NCI-H1417 (cell line): ENCODE results near the gene PRODH2.

Experiments
- DNase-seq, 3 experiments: peaks; one replicate each; lab custom pipeline; 2025; lab: John Stamatoyannopoulos, UW

PRODH2 gene

GRCh38 chr19:35757749-35758608, 54.7 kb downstream of the PRODH2 start, which contains the start of gene PROSER3:
Gene PROSER3, plus strand, starts transcription at chr19:35758176. Its CDS starts 40 bp downstream, at chr19:35758216.
- DNase-seq, result peak; percentile 98 to 99 (median 99)

GRCh38 chr19:35757231-35757748, 55.4 kb downstream of the PRODH2 start:
- DNase-seq, result no peak

- DNase-seq, result no peak
Measured at GRCh38 chr19:35756377-35757230, 56.0 kb downstream of the PRODH2 start, which contains the start of gene HSPB6. Gene HSPB6, minus strand, starts transcription at chr19:35757029. Its CDS starts 21 bp downstream, at chr19:35757008.

GRCh38 chr19:35755550-35756376, 56.9 kb downstream of the PRODH2 start:
- peak in 1 of 3 experiments; percentile 23 for DNase-seq

GRCh38 chr19:35755131-35755549, 57.5 kb downstream of the PRODH2 start:
- DNase-seq, result no peak

- no peak for DNase-seq
Measured at GRCh38 chr19:35754370-35755130, 58.1 kb downstream of the PRODH2 start.

GRCh38 chr19:35753634-35754369, 58.8 kb downstream of the PRODH2 start:
- no peak for DNase-seq

- DNase-seq, result no peak
Measured at GRCh38 chr19:35752746-35753350, 59.8 kb downstream of the PRODH2 start.

GRCh38 chr19:35751839-35752745, 60.6 kb downstream of the PRODH2 start:
- DNase-seq, result no peak

GRCh38 chr19:35750167-35750566, 62.5 kb downstream of the PRODH2 start:
- no peak for DNase-seq
